Psoas muscle (tissue), 8 donors: ENCODE data around the gene PHTF1. TPM values are rescaled to one million over a fixed set of nuclear protein-coding genes. Genes with fewer than 3 reads are reported as not detected.

Source experiments
- ATAC-seq, 4 donors: fragments of 200-7000 bp; cut with Tn5 transposase; one replicate each; pipeline ENCODE4 v1.9.1; 2020; ENCODE audit warnings: moderate library complexity in 3 of 4, mild to moderate bottlenecking in 2 of 4
- DNase-seq, 2 donors: peaks; one replicate each; pipeline ENCODE4 v3.0.0-alpha.2; 2020
- H3K27ac ChIP-seq: fragments of 200-600 bp; one replicate; pipeline ENCODE4 v1.8.0; 2022
- H3K27me3 ChIP-seq, 3 donors: fragments of 200-600 bp in 1 of 3; one replicate each; pipeline versions ENCODE4 v1.6.1 to v1.8.0; 2013 to 2022; ENCODE audit warnings: low read length in 2 of 3, mild to moderate bottlenecking in 2 of 3, moderate library complexity in 1 of 3; ENCODE audit not compliant: insufficient read depth in 3 of 3
- H3K36me3 ChIP-seq, 2 donors: fragments of 200-600 bp in 1 of 2; one replicate each; pipeline versions ENCODE4 v1.6.1 to v1.8.0; 2013 to 2022; ENCODE audit warnings: low read depth in 1 of 2, mild to moderate bottlenecking in 1 of 2, moderate library complexity in 1 of 2; ENCODE audit not compliant: insufficient read depth in 1 of 2
- H3K4me1 ChIP-seq: fragments of 200-600 bp; one replicate; pipeline ENCODE4 v1.8.0; 2022
- H3K4me3 ChIP-seq: fragments of 200-600 bp; one replicate; pipeline ENCODE4 v1.8.0; 2022; ENCODE audit warnings: mild to moderate bottlenecking
- H3K9me3 ChIP-seq: fragments of 200-600 bp; one replicate; pipeline ENCODE4 v1.8.0; 2022
- CTCF ChIP-seq: fragments of 200-600 bp; IDR thresholded peaks from one replicate; pipeline ENCODE4 v1.8.0; 2022; ENCODE audit warnings: antibody characterized with exemption
- WGBS, 3 donors: extraction: QIAGEN DNeasy Blood & Tissue Kit; methylation state at CpG; one replicate each; pipeline versions ENCODE4 v1.1.6 to v1.1.7; 2013; 5-methylcytosine and 5-hydroxymethylcytosine counted together
- intact Hi-C, 2 donors: fragments of 100-400 bp; cut with DNase I; formaldehyde crosslinking; loops; one replicate each; pipeline versions ENCODE4 v1.11.0 to v1.14.2; 2022
- polyA plus RNA-seq, 3 donors: library from polyadenylated mRNA; stranded (reverse); fragments of 200-250 nt; gene quantifications; one replicate each; pipeline ENCODE4 v1.2.3, GENCODE V29; 2013
- total RNA-seq, 4 donors: library from RNA; stranded (reverse); fragmentation: NEBNext Ultra II Directional in 2 of 4; extraction: Animal tissue kit (Norgen Biotek cat#: 25700) in 2 of 4; gene quantifications; one replicate each; pipeline versions ENCODE4 v1.2.1 to v1.2.4, GENCODE V29; 2021 to 2023
- donor health status: healthy with polysubstance abuse.
- donor health status: DM: no; HTN: no; CAD: no; lungs with moderate emphysema.
- donor health status: Bipolar disorder and iron deficiency.
- donor health status: healthy.
- donor health status: DM: yes; HTN: yes; CAD: no.
- donor health status: DM: no; HTN: no; CAD: no.
- donor health status: DM: no; HTN: no; CAD: no.
- donor health status: DM: yes; HTN: yes; CAD: no.

Gene PHTF1
- total and polyA plus RNA-seq, 7 donors: 6.0 to 14.0 (median 9.4) TPM

- Histone ChIP-seq H3K9me3 (no peaks in the 10 kb centered on the region), H3K27ac (no peak overlapping the region), H3K4me3 (no peak overlapping the region), H3K4me1 (peaks cover 6% of the 10 kb centered on the region), H3K27me3 (no peaks in the 10 kb centered on the region), H3K36me3 (peaks cover 0 to 20% of the 10 kb centered on the region in 2 donors)
- 91 to 96% (median 95%) methylated on average over 5 of the region's 5 CpGs for WGBS, 3 donors
- ATAC-seq (no peak), DNase-seq (no peak)
- no peak for TF ChIP-seq CTCF
- intact Hi-C loops: loop anchor here (5.0 to 10.0 kb wide), 3 partner anchors 282 to 959 kb away; partner anchors contain the start of genes MAGI3 (in 1 of the 2) and PPM1J (in 1 of the 2)
Observed at GRCh38 chr1:113676524-113676923, 82.8 kb downstream of the PHTF1 start.

GRCh38 chr1:113675302-113675701, 84.0 kb downstream of the PHTF1 start:
- Histone ChIP-seq H3K36me3 (peaks cover 0 to 20% of the 10 kb centered on the region in 2 donors), H3K4me1 (peaks cover 6% of the 10 kb centered on the region), H3K4me3 (no peak overlapping the region), H3K27me3 (no peaks in the 10 kb centered on the region), H3K9me3 (no peaks in the 10 kb centered on the region), H3K27ac (no peak overlapping the region)
- 94 to 95% (median 95%) methylated on average over 2 of the region's 2 CpGs for WGBS, 3 donors
- intact Hi-C loops: loop anchor here (5.0 to 10.0 kb wide), 3 partner anchors 281 to 958 kb away; partner anchors contain the start of genes MAGI3 (in 1 of the 2) and PPM1J (in 1 of the 2)
- no peak for TF ChIP-seq CTCF
- ATAC-seq: no peak
- no peak for DNase-seq

GRCh38 chr1:113674591-113674990, 84.7 kb downstream of the PHTF1 start:
- no peak overlapping the region for H3K4me3 ChIP-seq
- WGBS, 3 donors: 89 to 100% (median 95%) methylated on average over 1 of the region's 1 CpG
- H3K9me3 ChIP-seq: no peaks in the 10 kb centered on the region
- intact Hi-C loops: loop anchor here in 1 of 2 donors (10.0 kb wide), 1 partner anchor 280 kb away; the partner anchor contains the start of gene MAGI3
- DNase-seq: no peak
- H3K4me1 ChIP-seq: peaks cover 6% of the 10 kb centered on the region
- peaks cover 0 to 20% of the 10 kb centered on the region in 2 donors for H3K36me3 ChIP-seq
- no peak for TF ChIP-seq CTCF
- no peak for ATAC-seq
- no peak overlapping the region for H3K27ac ChIP-seq
- no peaks in the 10 kb centered on the region for H3K27me3 ChIP-seq

GRCh38 chr1:113672491-113672890, 86.8 kb downstream of the PHTF1 start:
- Histone ChIP-seq H3K4me1 (peaks cover 3% of the 10 kb centered on the region), H3K36me3 (peaks cover 0 to 20% of the 10 kb centered on the region in 2 donors), H3K9me3 (no peaks in the 10 kb centered on the region), H3K27ac (no peak overlapping the region), H3K27me3 (no peaks in the 10 kb centered on the region), H3K4me3 (no peak overlapping the region)
- intact Hi-C loops: loop anchor here in 1 of 2 donors (10.0 kb wide), 1 partner anchor 278 kb away; the partner anchor contains the start of gene MAGI3
- 95 to 97% (median 95%) methylated on average over 4 of the region's 4 CpGs for WGBS, 3 donors
- TF ChIP-seq CTCF: no peak
- no peak for DNase-seq
- ATAC-seq: no peak

GRCh38 chr1:113670650-113671049, 88.6 kb downstream of the PHTF1 start:
- no peak for ATAC-seq
- WGBS, 3 donors: 100% methylated on average over 1 of the region's 1 CpG

More at GRCh38 chr1:113670650-113671049, 88.6 kb downstream of the PHTF1 start:
- no peak for DNase-seq
- no peaks in the 10 kb centered on the region for H3K27me3 ChIP-seq
- no peak overlapping the region for H3K4me3 ChIP-seq
- no peaks in the 10 kb centered on the region for H3K4me1 ChIP-seq
- H3K36me3 ChIP-seq: peaks cover 0 to 20% of the 10 kb centered on the region in 2 donors
- no peak for TF ChIP-seq CTCF
- intact Hi-C loops: loop anchor here in 1 of 2 donors (10.0 kb wide), 1 partner anchor 276 kb away; the partner anchor contains the start of gene MAGI3
- H3K27ac ChIP-seq: no peak overlapping the region
- no peaks in the 10 kb centered on the region for H3K9me3 ChIP-seq
